Measurements from ENCODE around the gene FAU. TPM values are rescaled to one million over a fixed set of nuclear protein-coding genes. Genes with fewer than 3 reads are reported as not detected.

Gene FAU
- total RNA-seq, 1 experiment from 2014 or later, result 1,001 TPM

GRCh38 chr11:65078786-65079342 is 43.1 kb downstream of the FAU start:
- no peak overlapping the region for H3K4me3 ChIP-seq (ENCODE audit: low read depth in 2 of 2, low read length in 2 of 2)
- ATAC-seq, result peak; percentile 15; the same call in 1 of the 2 replicates
- in situ Hi-C loops (cut with HindIII; ENCODE audit: low pct_unique_long_range_greater_than_20kb, low sequenced_read_pairs) (no loop called here), intact Hi-C loops (cut with micrococcal nuclease; ENCODE audit: unreplicated experiment) (no loop called here)
- no peak for DNase-seq (ENCODE audit: low read depth, low spot score)
- no peaks in the 10 kb centered on the region for H3K27me3 ChIP-seq (ENCODE audit: control insufficient read depth, insufficient read depth, low read length)
- H3K27ac ChIP-seq (ENCODE audit: low read length), result peak overlapping the region; percentile 41
- no TSS peak for BruUV-seq (replicated peaks)
- peaks cover 28% of the 10 kb centered on the region for H3K4me1 ChIP-seq (ENCODE audit: control insufficient read depth, insufficient read depth, low read length)
- TF ChIP-seq REST (IDR thresholded peaks at IDR 0.05; ENCODE audit: insufficient read depth in 1 of 2, low read depth in 2 of 2, low read length in 1 of 2) (no peak), POLR2AphosphoS5 (IDR thresholded peaks at IDR 0.05; ENCODE audit: low read depth, low read length) (no peak), SIN3A (IDR thresholded peaks at IDR 0.05; ENCODE audit: borderline replicate concordance, insufficient read depth, low read depth, low read length) (no peak), TCF7L2 (IDR thresholded peaks at IDR 0.05; ENCODE audit: low read depth, low read length) (no peak), CTCF (IDR thresholded peaks at IDR 0.05) (no peak)
- CTCF ChIA-PET, result interaction anchor here (1.1 kb wide), 1 partner anchor 9 kb away, joined by 3 read pairs; no protein-coding TSS in a partner anchor
- H3K36me3 ChIP-seq (ENCODE audit: control insufficient read depth, insufficient read depth, low read length), result peaks cover 5% of the 10 kb centered on the region
- POLR2A ChIA-PET, result interaction anchor here (0.8 kb wide), 1 partner anchor 21 kb away, joined by 6 read pairs; no protein-coding TSS in a partner anchor
- no peaks in the 10 kb centered on the region for H3K9me3 ChIP-seq (ENCODE audit: control insufficient read depth, insufficient read depth, low read depth, low read length)

- no TSS peak for BruUV-seq (replicated peaks)
- H3K4me1 ChIP-seq (ENCODE audit: control insufficient read depth, insufficient read depth, low read length), result peaks cover 27% of the 10 kb centered on the region
- TF ChIP-seq CTCF (IDR thresholded peaks at IDR 0.05), result peak; percentile 90
- TF ChIP-seq TCF7L2 (IDR thresholded peaks at IDR 0.05; ENCODE audit: low read depth, low read length), result no peak
- no peak for TF ChIP-seq POLR2AphosphoS5 (IDR thresholded peaks at IDR 0.05; ENCODE audit: low read depth, low read length)
- TF ChIP-seq SIN3A (IDR thresholded peaks at IDR 0.05; ENCODE audit: borderline replicate concordance, insufficient read depth, low read depth, low read length), result no peak
- no peak for TF ChIP-seq REST (IDR thresholded peaks at IDR 0.05; ENCODE audit: insufficient read depth in 1 of 2, low read depth in 2 of 2, low read length in 1 of 2)
- no peaks in the 10 kb centered on the region for H3K9me3 ChIP-seq (ENCODE audit: control insufficient read depth, insufficient read depth, low read depth, low read length)
- DNase-seq (ENCODE audit: low read depth, low spot score) (peak; percentile 58), ATAC-seq (peak; percentile 85)
- ChIA-PET POLR2A (no interaction called here), CTCF (no interaction called here)
- in situ Hi-C loops (cut with HindIII; ENCODE audit: low pct_unique_long_range_greater_than_20kb, low sequenced_read_pairs) (no loop called here), intact Hi-C loops (cut with micrococcal nuclease; ENCODE audit: unreplicated experiment) (no loop called here)
- H3K36me3 ChIP-seq (ENCODE audit: control insufficient read depth, insufficient read depth, low read length), result peaks cover 5% of the 10 kb centered on the region
- H3K27ac ChIP-seq (ENCODE audit: low read length), result peak overlapping the region; percentile 41
- H3K4me3 ChIP-seq (ENCODE audit: low read depth in 2 of 2, low read length in 2 of 2), result no peak overlapping the region
- no peaks in the 10 kb centered on the region for H3K27me3 ChIP-seq (ENCODE audit: control insufficient read depth, insufficient read depth, low read length)
These were observed 43.8 kb downstream of the FAU start for GRCh38 chr11:65078151-65078550.

Measured in Panc1 (cell line).